Immature natural killer cell (primary cell): Measurements from ENCODE around the gene TSSK3. TPM values are rescaled to one million over a fixed set of nuclear protein-coding genes. Genes with fewer than 3 reads are reported as not detected.

ENCODE experiments used
- DNase-seq, 3 donors: peaks; one replicate each; pipeline ENCODE4 v3.0.0; 2022; ENCODE audit warnings: mixed read lengths in 1 of 3
- H3K27ac Mint-ChIP-seq, 6 donors: one replicate each; pipeline ENCODE4 v1.8.0; 2020; ENCODE audit warnings: mixed read lengths in 6 of 6, mild to moderate bottlenecking in 5 of 6, inconsistent platforms in 4 of 6, moderate library complexity in 3 of 6
- H3K27me3 Mint-ChIP-seq, 3 donors: one replicate each; pipeline ENCODE4 v1.8.0; 2020 to 2021; ENCODE audit warnings: low read depth in 3 of 3, mild to moderate bottlenecking in 3 of 3, mixed read lengths in 3 of 3, moderate library complexity in 3 of 3, inconsistent platforms in 1 of 3
- H3K36me3 Mint-ChIP-seq, 3 donors: one replicate each; pipeline ENCODE4 v1.8.0; 2020; ENCODE audit warnings: mixed read lengths in 3 of 3, inconsistent platforms in 2 of 3, mild to moderate bottlenecking in 2 of 3
- H3K4me1 Mint-ChIP-seq, 2 donors: one replicate each; pipeline ENCODE4 v1.8.0; 2020; ENCODE audit warnings: inconsistent platforms in 2 of 2, mild to moderate bottlenecking in 2 of 2, mixed read lengths in 2 of 2, moderate library complexity in 1 of 2
- H3K4me3 Mint-ChIP-seq, 5 donors: one replicate each; pipeline ENCODE4 v1.8.0; 2020; ENCODE audit warnings: mild to moderate bottlenecking in 5 of 5, mixed read lengths in 5 of 5, inconsistent platforms in 3 of 5, moderate library complexity in 3 of 5
- H3K9me3 Mint-ChIP-seq, 6 donors: one replicate each; pipeline ENCODE4 v1.8.0; 2020; ENCODE audit warnings: mild to moderate bottlenecking in 6 of 6, mixed read lengths in 6 of 6, inconsistent platforms in 4 of 6, moderate library complexity in 3 of 6
- polyA plus RNA-seq, 3 donors: library from polyadenylated mRNA; unstranded; fragments of 300-500 nt; fragmentation: Illumina TruSeq; gene quantifications; one replicate each; pipeline ENCODE4 v1.2.3, GENCODE V29; 2021

The TSSK3 gene
- polyA plus RNA-seq, 3 donors from 2014 or later: 2.7 TPM; not detected in 2

GRCh38 chr1:32334864-32335534, 27.3 kb upstream of the TSSK3 start:
- Mint-ChIP-seq H3K4me1 (peaks cover 35 to 42% of the 10 kb centered on the region in 2 donors), H3K4me3 (peak overlapping the region; percentile 84 to 88 (median 87)), H3K27me3 (peaks cover 2 to 15% (median 3%) of the 10 kb centered on the region in 3 donors), H3K36me3 (peaks cover 13 to 28% (median 13%) of the 10 kb centered on the region in 3 donors), H3K9me3 (no peaks in the 10 kb centered on the region), H3K27ac (peak overlapping the region in 5 of 6 donors; percentile 29 to 76 (median 71))
- DNase-seq: peak; percentile 51 to 65 (median 61)

- Mint-ChIP-seq H3K36me3 (peaks cover 13 to 27% (median 13%) of the 10 kb centered on the region in 3 donors), H3K27ac (no peak overlapping the region), H3K4me3 (peak overlapping the region; percentile 84 to 88 (median 87)), H3K9me3 (no peaks in the 10 kb centered on the region), H3K4me1 (peaks cover 35 to 42% of the 10 kb centered on the region in 2 donors), H3K27me3 (peaks cover 2 to 15% (median 2%) of the 10 kb centered on the region in 3 donors)
- no peak for DNase-seq
Observed at GRCh38 chr1:32335535-32335789, 26.9 kb upstream of the TSSK3 start.

GRCh38 chr1:32335790-32336590, 26.3 kb upstream of the TSSK3 start, which contains the start of gene MARCKSL1:
TSS of gene MARCKSL1 (minus strand) at chr1:32336233. CDS start at chr1:32336033, 200 bp downstream.
- peak within 1 kb of the TSS; percentile 84 to 88 (median 87) for H3K4me3 Mint-ChIP-seq

GRCh38 chr1:32336591-32336932, 25.8 kb upstream of the TSSK3 start:
- Mint-ChIP-seq H3K27me3 (peaks cover 2 to 15% (median 2%) of the 10 kb centered on the region in 3 donors), H3K36me3 (peaks cover 4 to 16% (median 5%) of the 10 kb centered on the region in 3 donors), H3K4me3 (peak overlapping the region; percentile 44 to 79 (median 53)), H3K4me1 (peaks cover 35 to 42% of the 10 kb centered on the region in 2 donors), H3K9me3 (no peaks in the 10 kb centered on the region), H3K27ac (peak overlapping the region in 4 of 6 donors; percentile 21 to 71 (median 24))
- DNase-seq: no peak

More at GRCh38 chr1:32335790-32336590, 26.3 kb upstream of the TSSK3 start, which contains the start of gene MARCKSL1:
- Mint-ChIP-seq H3K27ac (peak within 1 kb of the TSS in 5 of 6 donors; percentile 29 to 76 (median 71)), H3K4me1 (peaks cover 35 to 42% of the 10 kb centered on the region in 2 donors), H3K27me3 (peaks cover 2 to 15% (median 2%) of the 10 kb centered on the region in 3 donors), H3K9me3 (no peaks in the 10 kb centered on the region), H3K36me3 (peaks cover 10 to 21% (median 10%) of the 10 kb centered on the region in 3 donors)
- peak; percentile 81 to 85 (median 82) for DNase-seq

- peak; percentile 61 to 74 (median 64) for DNase-seq
- peaks cover 35 to 42% of the 10 kb centered on the region in 2 donors for H3K4me1 Mint-ChIP-seq
Observed at GRCh38 chr1:32336963-32337675, 25.2 kb upstream of the TSSK3 start.

GRCh38 chr1:32337855-32338636, 24.3 kb upstream of the TSSK3 start:
- H3K9me3 Mint-ChIP-seq: no peaks in the 10 kb centered on the region
- peak overlapping the region in 5 of 6 donors; percentile 32 to 82 (median 54) for H3K27ac Mint-ChIP-seq
- H3K36me3 Mint-ChIP-seq: peaks cover 0 to 6% (median 5%) of the 10 kb centered on the region in 3 donors
- H3K27me3 Mint-ChIP-seq: peaks cover 2 to 15% (median 2%) of the 10 kb centered on the region in 3 donors
- H3K4me3 Mint-ChIP-seq: peak overlapping the region; percentile 30 to 79 (median 44)
- DNase-seq: peak; percentile 50 to 53 (median 50)
- peaks cover 39 to 46% of the 10 kb centered on the region in 2 donors for H3K4me1 Mint-ChIP-seq

More at GRCh38 chr1:32336963-32337675, 25.2 kb upstream of the TSSK3 start:
- peak overlapping the region in 4 of 6 donors; percentile 28 to 82 (median 53) for H3K27ac Mint-ChIP-seq
- H3K27me3 Mint-ChIP-seq: peaks cover 2 to 15% (median 2%) of the 10 kb centered on the region in 3 donors
- no peaks in the 10 kb centered on the region for H3K9me3 Mint-ChIP-seq
- peak overlapping the region; percentile 37 to 79 (median 51) for H3K4me3 Mint-ChIP-seq
- H3K36me3 Mint-ChIP-seq: peaks cover 0 to 10% (median 5%) of the 10 kb centered on the region in 3 donors

- Mint-ChIP-seq H3K27me3 (peaks cover 2 to 15% (median 2%) of the 10 kb centered on the region in 3 donors), H3K4me1 (peaks cover 36 to 42% of the 10 kb centered on the region in 2 donors), H3K27ac (peak overlapping the region in 3 of 6 donors; percentile 51 to 62 (median 54)), H3K9me3 (no peaks in the 10 kb centered on the region), H3K36me3 (peaks cover 0 to 1% (median under 1%) of the 10 kb centered on the region in 3 donors), H3K4me3 (peak overlapping the region in 2 of 5 donors; percentile 12 to 45)
- DNase-seq: no peak
Observed at GRCh38 chr1:32338637-32339145, 23.6 kb upstream of the TSSK3 start.

- no peak for DNase-seq
- Mint-ChIP-seq H3K4me3 (no peak overlapping the region), H3K27ac (peak overlapping the region in 2 of 6 donors; percentile 7 to 19)
Observed at GRCh38 chr1:32339363-32339978, 22.9 kb upstream of the TSSK3 start.

GRCh38 chr1:32341186-32341757, 21.1 kb upstream of the TSSK3 start:
- H3K9me3 Mint-ChIP-seq: peaks cover 0 to 2% (median 0%) of the 10 kb centered on the region in 6 donors
- H3K27me3 Mint-ChIP-seq: peaks cover 2 to 10% (median 5%) of the 10 kb centered on the region in 3 donors
- H3K4me3 Mint-ChIP-seq: no peak overlapping the region
- DNase-seq: no peak
- H3K27ac Mint-ChIP-seq: no peak overlapping the region
- no peaks in the 10 kb centered on the region for H3K36me3 Mint-ChIP-seq
- peaks cover 25 to 27% of the 10 kb centered on the region in 2 donors for H3K4me1 Mint-ChIP-seq

More at GRCh38 chr1:32339363-32339978, 22.9 kb upstream of the TSSK3 start:
- Mint-ChIP-seq H3K36me3 (no peaks in the 10 kb centered on the region), H3K27me3 (peaks cover 2 to 14% (median 2%) of the 10 kb centered on the region in 3 donors), H3K4me1 (peaks cover 30 to 34% of the 10 kb centered on the region in 2 donors), H3K9me3 (no peaks in the 10 kb centered on the region)

GRCh38 chr1:32341971-32342370, 20.4 kb upstream of the TSSK3 start:
- peaks cover 0 to 2% (median 0%) of the 10 kb centered on the region in 6 donors for H3K9me3 Mint-ChIP-seq
- H3K27ac Mint-ChIP-seq: no peak overlapping the region
- H3K4me1 Mint-ChIP-seq: peaks cover 22 to 24% of the 10 kb centered on the region in 2 donors
- peaks cover 2 to 7% (median 4%) of the 10 kb centered on the region in 3 donors for H3K27me3 Mint-ChIP-seq
- H3K36me3 Mint-ChIP-seq: peaks cover 0 to 4% (median 0%) of the 10 kb centered on the region in 3 donors
- DNase-seq: no peak
- no peak overlapping the region for H3K4me3 Mint-ChIP-seq

GRCh38 chr1:32342704-32343103, 19.6 kb upstream of the TSSK3 start:
- H3K4me1 Mint-ChIP-seq: peaks cover 14 to 17% of the 10 kb centered on the region in 2 donors
- DNase-seq: no peak
- H3K36me3 Mint-ChIP-seq: peaks cover 0 to 4% (median 0%) of the 10 kb centered on the region in 3 donors
- H3K4me3 Mint-ChIP-seq: peak overlapping the region in 1 of 5 donors; percentile 26
- peaks cover 2% of the 10 kb centered on the region in 3 donors for H3K27me3 Mint-ChIP-seq
- peak overlapping the region in 1 of 6 donors; percentile 76 for H3K27ac Mint-ChIP-seq
- peaks cover 0 to 2% (median 0%) of the 10 kb centered on the region in 6 donors for H3K9me3 Mint-ChIP-seq
